Activated naive CD8-positive, alpha-beta T cell (primary cell): ENCODE results near the gene NUP58.
"Not testable (repeated sequence)": the region's sequence is repeated elsewhere in the genome, so short reads cannot be mapped to it uniquely, and the experiment has no call there.

Experiments
- H3K27ac Mint-ChIP-seq: one replicate; pipeline ENCODE4 v1.8.0; 2021; ENCODE audit warnings: mixed read lengths
- H3K27me3 Mint-ChIP-seq: one replicate; pipeline ENCODE4 v1.8.0; 2021; ENCODE audit warnings: mixed read lengths
- H3K36me3 Mint-ChIP-seq: one replicate; pipeline ENCODE4 v1.8.0; 2021; ENCODE audit warnings: mixed read lengths
- H3K4me1 Mint-ChIP-seq: one replicate; pipeline ENCODE4 v1.8.0; 2021; ENCODE audit warnings: low read depth, mixed read lengths
- H3K4me3 Mint-ChIP-seq: one replicate; pipeline ENCODE4 v1.8.0; 2021; ENCODE audit warnings: mild to moderate bottlenecking, mixed read lengths
- H3K9me3 Mint-ChIP-seq: one replicate; pipeline ENCODE4 v1.8.0; 2021; ENCODE audit warnings: low read depth, mixed read lengths

Gene NUP58

GRCh38 chr13:25286969-25287961 lies 14.2 kb upstream of the NUP58 start, which contains the start of gene MTMR6:
Gene MTMR6 (minus strand): TSS chr13:25287488. CDS start chr13:25287247, 241 bp downstream.
- peaks cover 6% of the 10 kb centered on the region for H3K36me3 Mint-ChIP-seq
- H3K4me3 Mint-ChIP-seq: peak within 1 kb of the TSS; percentile 96
- no peaks in the 10 kb centered on the region for H3K9me3 Mint-ChIP-seq
- peaks cover 35% of the 10 kb centered on the region for H3K4me1 Mint-ChIP-seq
- peak within 1 kb of the TSS; percentile 93 for H3K27ac Mint-ChIP-seq
- peaks cover 3% of the 10 kb centered on the region for H3K27me3 Mint-ChIP-seq

- Mint-ChIP-seq H3K27ac (no peak overlapping the region), H3K9me3 (no peaks in the 10 kb centered on the region), H3K36me3 (no peaks in the 10 kb centered on the region), H3K27me3 (peaks cover 3% of the 10 kb centered on the region), H3K4me3 (no peak overlapping the region), H3K4me1 (peaks cover 24% of the 10 kb centered on the region)
Observed at GRCh38 chr13:25288966-25289365, 12.5 kb upstream of the NUP58 start.

GRCh38 chr13:25291691-25292090 lies 9.7 kb upstream of the NUP58 start:
- peaks cover 5% of the 10 kb centered on the region for H3K27me3 Mint-ChIP-seq
- no peak overlapping the region for H3K27ac Mint-ChIP-seq
- H3K4me3 Mint-ChIP-seq: no peak overlapping the region
- no peaks in the 10 kb centered on the region for H3K9me3 Mint-ChIP-seq
- H3K4me1 Mint-ChIP-seq: peaks cover 7% of the 10 kb centered on the region
- H3K36me3 Mint-ChIP-seq: no peaks in the 10 kb centered on the region

GRCh38 chr13:25292301-25292700 lies 9.1 kb upstream of the NUP58 start:
- no peaks in the 10 kb centered on the region for H3K9me3 Mint-ChIP-seq
- no peak overlapping the region for H3K27ac Mint-ChIP-seq
- H3K4me1 Mint-ChIP-seq: peaks cover 7% of the 10 kb centered on the region
- peaks cover 8% of the 10 kb centered on the region for H3K27me3 Mint-ChIP-seq
- no peaks in the 10 kb centered on the region for H3K36me3 Mint-ChIP-seq
- no peak overlapping the region for H3K4me3 Mint-ChIP-seq

DNA sequence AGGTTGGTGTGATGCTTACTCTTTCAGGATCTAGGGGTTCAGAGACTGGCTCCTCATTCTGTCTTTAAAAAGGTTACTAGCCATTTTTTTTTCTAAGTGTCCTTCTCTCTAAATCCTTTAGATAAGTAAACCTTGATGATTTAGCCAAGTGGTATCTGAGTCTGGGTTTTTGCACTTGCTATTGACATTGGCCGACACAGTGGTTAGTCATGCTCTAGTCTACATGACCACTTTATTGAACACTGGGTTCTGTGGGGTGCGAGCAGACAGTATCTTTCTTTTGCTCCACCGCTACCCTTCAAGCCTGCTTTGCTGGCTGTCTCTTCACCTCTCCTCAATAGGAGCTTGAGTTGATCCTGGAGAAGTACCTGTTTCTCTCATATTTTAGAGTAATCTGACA lies 6.2 kb upstream of the NUP58 start:
- H3K4me1 Mint-ChIP-seq: peaks cover 5% of the 10 kb centered on the region

DNA sequence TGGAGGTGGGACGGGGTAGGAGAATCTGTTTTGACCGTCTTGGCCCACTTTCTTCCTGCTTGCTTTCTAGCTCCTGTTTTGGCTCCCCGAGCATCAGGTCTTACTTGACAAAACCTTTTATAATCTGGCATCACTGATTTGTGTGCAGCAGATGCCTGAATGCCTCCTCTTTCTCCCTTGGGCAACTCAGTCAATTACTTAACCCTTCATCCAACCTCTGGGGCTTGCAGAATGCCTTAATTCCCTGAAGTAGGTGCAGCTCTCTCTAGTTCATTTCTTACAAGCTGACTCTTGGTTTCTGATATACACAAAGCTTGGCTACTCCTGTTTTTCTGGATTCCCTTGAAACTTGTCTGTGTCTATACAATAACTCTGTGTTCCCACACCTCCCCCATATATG lies 5.7 kb upstream of the NUP58 start:
- Mint-ChIP-seq H3K27me3 (peaks cover 13% of the 10 kb centered on the region), H3K4me3 (no peak overlapping the region), H3K27ac (no peak overlapping the region), H3K36me3 (no peaks in the 10 kb centered on the region), H3K4me1 (peaks cover 9% of the 10 kb centered on the region), H3K9me3 (no peaks in the 10 kb centered on the region)

More for the DNA sequence above, 6.2 kb upstream of the NUP58 start:
- Mint-ChIP-seq H3K9me3 (no peaks in the 10 kb centered on the region), H3K36me3 (no peaks in the 10 kb centered on the region), H3K27ac (no peak overlapping the region), H3K4me3 (no peak overlapping the region), H3K27me3 (peaks cover 13% of the 10 kb centered on the region)

DNA sequence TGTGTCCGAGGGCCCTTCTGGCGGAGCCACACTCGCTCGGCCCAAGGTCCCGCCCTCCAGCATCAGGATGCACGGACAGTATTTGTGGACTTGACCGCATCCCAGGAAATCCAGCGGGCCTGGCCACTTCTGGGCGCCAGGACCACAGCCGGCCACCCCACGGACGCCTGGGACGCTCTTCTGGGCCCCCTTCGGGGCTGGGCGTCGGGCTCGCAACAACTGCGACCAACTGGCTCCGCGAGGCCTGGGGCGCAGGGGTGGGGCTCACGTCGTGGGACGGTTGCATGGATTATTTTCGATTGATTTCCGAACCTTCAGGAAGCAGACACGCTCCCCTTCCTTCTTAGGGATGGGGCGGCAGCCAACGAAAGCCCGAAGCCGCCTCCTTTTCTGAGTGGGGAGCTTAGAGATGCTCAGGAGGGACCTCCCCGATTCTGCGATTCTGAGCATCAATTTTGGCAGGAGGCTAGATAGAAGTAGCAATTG lies 521 bp upstream of the NUP58 start:
- peaks cover 9% of the 10 kb centered on the region for H3K36me3 Mint-ChIP-seq
- peak overlapping the region; percentile 97 for H3K4me3 Mint-ChIP-seq

DNA sequence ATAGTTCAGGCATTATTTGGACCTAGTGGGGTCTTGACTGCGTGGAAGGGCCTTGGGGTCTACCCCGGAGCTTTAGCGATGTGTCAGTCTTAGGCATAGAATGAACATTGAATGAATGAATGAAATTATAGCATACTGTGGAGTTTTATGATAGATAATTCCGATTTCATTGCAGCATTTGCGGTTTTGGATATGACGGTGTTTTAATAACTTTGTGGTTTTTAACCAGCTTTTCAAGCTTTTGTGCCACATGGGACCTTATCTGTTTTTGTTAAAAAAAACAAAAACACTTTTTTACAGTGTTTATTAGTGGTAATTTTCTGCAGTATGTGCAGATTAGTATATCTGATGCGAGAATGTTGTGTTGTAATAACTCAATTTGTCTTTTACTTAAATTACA lies 696 bp downstream of the NUP58 start:
- Mint-ChIP-seq H3K9me3 (no peaks in the 10 kb centered on the region), H3K4me3 (peak overlapping the region; percentile 97), H3K36me3 (peaks cover 12% of the 10 kb centered on the region), H3K4me1 (peaks cover 45% of the 10 kb centered on the region), H3K27me3 (peaks cover 9% of the 10 kb centered on the region), H3K27ac (peak overlapping the region; percentile 94)

More for the DNA sequence above, 521 bp upstream of the NUP58 start:
- H3K27ac Mint-ChIP-seq: peak overlapping the region; percentile 94
- no peaks in the 10 kb centered on the region for H3K9me3 Mint-ChIP-seq
- peaks cover 40% of the 10 kb centered on the region for H3K4me1 Mint-ChIP-seq
- peaks cover 13% of the 10 kb centered on the region for H3K27me3 Mint-ChIP-seq

DNA sequence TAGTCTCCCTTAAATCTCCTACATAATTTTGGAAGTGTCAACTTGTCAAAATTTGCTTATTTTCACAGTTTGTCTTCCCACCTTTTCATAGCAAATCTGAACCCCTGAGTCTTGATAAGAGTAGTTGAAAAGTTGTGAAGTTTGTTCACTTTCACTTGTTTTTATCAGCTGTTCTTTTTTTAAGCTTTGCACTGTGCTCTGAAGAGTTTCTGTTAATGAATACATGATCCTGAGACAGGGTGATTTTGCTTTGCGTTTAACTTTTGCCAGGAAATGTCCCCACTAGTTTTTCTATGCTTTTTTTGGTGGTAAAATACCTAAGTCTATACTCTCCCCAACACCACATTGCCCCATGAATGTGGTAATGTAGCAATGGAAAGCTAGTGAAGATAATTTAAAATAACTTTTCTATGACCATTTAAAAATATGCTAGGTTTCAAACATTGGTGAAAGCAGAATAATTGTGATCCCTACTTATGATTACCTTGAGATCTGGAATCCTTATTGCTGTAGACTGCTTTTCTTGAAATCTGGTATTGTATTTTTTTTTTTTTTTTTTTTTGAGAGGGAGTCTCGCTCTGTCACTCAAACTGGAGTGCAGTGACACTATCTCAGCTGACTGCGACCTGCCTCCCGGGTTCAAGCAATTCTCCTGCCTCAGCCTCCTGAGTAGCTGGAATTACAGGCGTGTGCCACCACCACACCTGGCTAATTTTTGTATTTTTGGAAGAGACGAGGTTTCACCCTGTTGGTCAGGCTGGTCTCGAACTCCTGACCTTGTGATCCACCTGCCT lies 5.4 kb downstream of the NUP58 start:
- H3K27me3 Mint-ChIP-seq: no peaks in the 10 kb centered on the region
- no peak overlapping the region for H3K27ac Mint-ChIP-seq
- H3K4me1 Mint-ChIP-seq: peaks cover 45% of the 10 kb centered on the region
- H3K4me3 Mint-ChIP-seq: no peak overlapping the region
- H3K36me3 Mint-ChIP-seq: peaks cover 22% of the 10 kb centered on the region
- H3K9me3 Mint-ChIP-seq: no peaks in the 10 kb centered on the region

DNA sequence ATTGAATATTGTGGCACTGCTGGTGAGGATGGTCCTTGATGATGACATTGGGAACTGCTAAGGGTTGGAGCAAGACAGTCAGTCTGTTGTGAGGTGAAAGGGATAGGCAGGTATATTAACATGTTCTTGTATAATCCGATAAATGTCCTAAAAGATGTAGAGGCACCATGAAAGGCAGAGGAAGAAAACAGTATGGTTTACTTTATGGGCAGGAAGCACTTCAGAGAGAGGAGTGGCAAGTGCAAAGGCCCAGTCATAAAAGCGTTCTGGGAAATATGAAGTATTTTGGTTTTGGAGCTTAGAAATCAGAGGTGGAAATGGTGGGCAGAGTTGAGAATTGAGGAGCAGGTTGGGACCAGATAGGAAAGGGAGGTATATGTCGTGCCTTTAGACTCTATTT lies 9.5 kb downstream of the NUP58 start:
- H3K27ac Mint-ChIP-seq: no peak overlapping the region
- peaks cover 18% of the 10 kb centered on the region for H3K4me1 Mint-ChIP-seq
- H3K27me3 Mint-ChIP-seq: no peaks in the 10 kb centered on the region
- no peak overlapping the region for H3K4me3 Mint-ChIP-seq
- no peaks in the 10 kb centered on the region for H3K9me3 Mint-ChIP-seq
- H3K36me3 Mint-ChIP-seq: peaks cover 24% of the 10 kb centered on the region

GRCh38 chr13:25318946-25319345 lies 17.5 kb downstream of the NUP58 start:
- H3K4me1 Mint-ChIP-seq, H3K4me3 Mint-ChIP-seq, H3K27me3 Mint-ChIP-seq, H3K36me3 Mint-ChIP-seq, H3K9me3 Mint-ChIP-seq, H3K27ac Mint-ChIP-seq: not testable (repeated sequence)

DNA sequence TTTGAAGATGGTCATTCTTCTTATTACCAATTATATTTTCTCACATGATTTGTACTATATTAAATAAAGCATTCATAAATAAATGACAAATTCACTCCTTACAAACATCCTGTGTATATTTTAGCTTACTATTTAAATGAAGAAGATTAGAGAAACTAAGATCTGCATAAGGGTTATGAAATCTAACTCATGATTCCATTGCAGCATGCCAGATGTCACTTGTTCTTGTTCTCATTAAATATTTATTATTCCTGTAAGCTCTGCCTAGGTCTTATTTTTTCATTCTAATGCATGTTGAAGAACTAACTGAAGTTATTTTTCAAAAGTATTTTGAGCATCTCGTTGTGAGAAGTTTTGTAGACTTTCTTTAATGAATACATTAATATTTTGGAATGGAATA lies 18.3 kb downstream of the NUP58 start:
- Mint-ChIP-seq H3K4me3 (no peak overlapping the region), H3K27me3 (no peaks in the 10 kb centered on the region), H3K4me1 (peaks cover 2% of the 10 kb centered on the region), H3K36me3 (peaks cover 2% of the 10 kb centered on the region), H3K27ac (no peak overlapping the region), H3K9me3 (no peaks in the 10 kb centered on the region)

- no peaks in the 10 kb centered on the region for H3K27me3 Mint-ChIP-seq
- H3K4me1 Mint-ChIP-seq: no peaks in the 10 kb centered on the region
- H3K4me3 Mint-ChIP-seq: no peak overlapping the region
- no peaks in the 10 kb centered on the region for H3K9me3 Mint-ChIP-seq
- peak overlapping the region; percentile 3 for H3K27ac Mint-ChIP-seq
- peaks cover under 1% of the 10 kb centered on the region for H3K36me3 Mint-ChIP-seq
Observed at GRCh38 chr13:25324100-25324499, 22.7 kb downstream of the NUP58 start.

DNA sequence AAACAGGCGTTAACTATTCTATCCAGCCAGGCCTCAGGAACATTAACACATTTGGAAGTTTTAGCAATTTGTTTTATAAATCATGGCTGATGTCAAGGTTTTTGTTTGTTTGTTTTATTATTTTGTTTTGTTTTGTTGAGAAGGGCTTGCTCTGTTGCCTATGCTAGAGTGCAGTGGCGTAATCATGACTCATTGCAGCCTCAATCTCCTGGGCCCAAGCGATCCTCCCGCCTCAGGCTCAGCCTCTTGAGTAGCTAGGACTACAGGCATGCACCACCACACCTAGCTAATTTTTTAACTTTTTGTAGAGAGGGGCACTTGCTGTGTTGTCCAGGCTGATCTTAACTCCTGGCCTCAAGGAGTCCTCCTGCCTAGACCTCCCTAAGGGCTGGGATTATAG lies 28.3 kb downstream of the NUP58 start:
- Mint-ChIP-seq H3K4me3 (no peak overlapping the region), H3K27me3 (no peaks in the 10 kb centered on the region), H3K4me1 (peaks cover 4% of the 10 kb centered on the region), H3K36me3 (peaks cover 9% of the 10 kb centered on the region), H3K27ac (no peak overlapping the region), H3K9me3 (no peaks in the 10 kb centered on the region)

- H3K36me3 Mint-ChIP-seq: peaks cover 9% of the 10 kb centered on the region
- no peak overlapping the region for H3K4me3 Mint-ChIP-seq
- H3K4me1 Mint-ChIP-seq: peaks cover 4% of the 10 kb centered on the region
- H3K27ac Mint-ChIP-seq: no peak overlapping the region
- no peaks in the 10 kb centered on the region for H3K9me3 Mint-ChIP-seq
- H3K27me3 Mint-ChIP-seq: no peaks in the 10 kb centered on the region
Observed at GRCh38 chr13:25330541-25330940, 29.1 kb downstream of the NUP58 start.
